Heart left ventricle (tissue), 16 donors: ENCODE data around the gene MIA2. TPM values are rescaled to one million over a fixed set of nuclear protein-coding genes. Genes with fewer than 3 reads are reported as not detected.
"Not testable (repeated sequence)": the region's sequence is repeated elsewhere in the genome, so short reads cannot be mapped to it uniquely, and the experiment has no call there.

Source experiments
- ATAC-seq, 4 donors: fragments of 200-7000 bp; cut with Tn5 transposase; one replicate each; pipeline ENCODE4 v1.9.1; 2020 to 2022; ENCODE audit warnings: moderate library complexity in 4 of 4, mild to moderate bottlenecking in 3 of 4, moderate number of reproducible peaks in 1 of 4
- DNase-seq, 5 donors: peaks; one replicate each; pipeline ENCODE4 v3.0.0-alpha.2; 2020
- H3K27ac ChIP-seq, 12 donors: fragments of 200-600 bp; sonication (generic) in 4 of 12; one replicate each; pipeline versions ENCODE4 v1.5.0 to v1.8.0; 2016 to 2022; ENCODE audit warnings: mild to moderate bottlenecking in 2 of 12
- H3K27me3 ChIP-seq, 9 donors: fragments of 200-600 bp; sonication (generic) in 2 of 9; one replicate each; pipeline versions ENCODE4 v1.5.1 to v1.8.0; 2016 to 2022; ENCODE audit warnings: mild to moderate bottlenecking in 3 of 9
- H3K36me3 ChIP-seq, 9 donors: fragments of 200-600 bp; sonication (generic) in 2 of 9; one replicate each; pipeline versions ENCODE4 v1.5.0 to v1.8.0; 2018 to 2022; ENCODE audit warnings: mild to moderate bottlenecking in 2 of 9
- H3K4me1 ChIP-seq, 12 donors: fragments of 200-600 bp; sonication (generic) in 4 of 12; one replicate each; pipeline versions ENCODE4 v1.5.0 to v1.8.0; 2016 to 2022; ENCODE audit warnings: mild to moderate bottlenecking in 3 of 12
- H3K4me3 ChIP-seq, 12 donors: fragments of 200-600 bp; sonication (generic) in 4 of 12; one replicate each; pipeline versions ENCODE4 v1.5.0 to v1.8.0; 2017 to 2022; ENCODE audit warnings: mild to moderate bottlenecking in 9 of 12, moderate library complexity in 4 of 12
- H3K9me3 ChIP-seq, 12 donors: fragments of 200-600 bp; sonication (generic) in 4 of 12; one replicate each; pipeline versions ENCODE4 v1.5.0 to v1.8.0; 2016 to 2022; ENCODE audit warnings: mild to moderate bottlenecking in 1 of 12
- CTCF ChIP-seq, 12 donors: fragments of 200-600 bp; sonication (generic) in 4 of 12; IDR thresholded peaks; one replicate each; pipeline versions ENCODE4 v1.5.0 to v1.8.0; 2018 to 2022; ENCODE audit warnings: antibody characterized with exemption in 12 of 12, mild to moderate bottlenecking in 5 of 12
- POLR2A ChIP-seq, 2 donors: fragments of 450-650 bp; IDR thresholded peaks; one replicate each; pipeline ENCODE4 v1.6.1; 2017; ENCODE audit warnings: antibody characterized with exemption in 2 of 2, mild to moderate bottlenecking in 2 of 2, moderate library complexity in 2 of 2
- WGBS, 4 donors: extraction: QIAGEN DNeasy Blood & Tissue Kit in 2 of 4; methylation state at CpG; one replicate each; pipeline versions ENCODE4 v1.1.5 to v1.1.7; 2013 to 2018; 5-methylcytosine and 5-hydroxymethylcytosine counted together
- intact Hi-C, 10 donors: fragments of 100-400 bp; cut with DNase I; formaldehyde crosslinking; loops; one replicate each; pipeline versions ENCODE4 v1.11.1 to v1.14.2; 2022
- polyA plus RNA-seq, 2 donors: library from polyadenylated mRNA; stranded (reverse); fragments of 200-250 nt; gene quantifications; one replicate each; pipeline ENCODE4 v1.2.3, GENCODE V29; 2013
- total RNA-seq, 9 donors: library from RNA; depleted of rRNA in 2 of 9; stranded (reverse); fragments of >200 nt in 2 of 9; fragmentation: NEBNext Ultra II Directional in 3 of 9; extraction: Animal tissue kit (Norgen Biotek cat#: 25700) in 3 of 9; gene quantifications; one replicate each; pipeline versions ENCODE4 v1.1.0 to v1.2.4, GENCODE V29; 2016 to 2023
- donor health status: ischemic (EF 13 %, LVEDD 7.1; RV severe dilation, severe dysfunction).
- donor health status: healthy with polysubstance abuse.
- donor health status: DM: no; HTN: yes; CAD: no.
- donor health status: DM: no; HTN: no; CAD: no.
- donor health status: ischemic (EF 25% LVEDD 6.9; RV normal size, moderate dysfunction).
- donor health status: ischemic (EF 25% LVEDD 5.7; RV mildly dilated, moderate dysfunction).
- donor health status: healthy.
- donor health status: DM: yes; HTN: yes; CAD: no.
- donor health status: ischemic (EF 35%, LVEDD 5.7; RV mildly dilated, moderate dysfunction).
- donor health status: nonischemic (EF 11% LVEDD 7.7; RV severe dilation, severe dysfunction).
- donor health status: DM: yes; HTN: yes; CAD: no.
- donor health status: PGD.
- donor health status: ischemic (EF 29% LVEDD 5.4; RV normal size, mild dysfunction).
- donor health status: nonischemic (EF 23%, LVEDD 6.1; RV moderate dilation, normal function).

The MIA2 gene
- total and polyA plus RNA-seq, 11 donors: 9.3 to 31.8 (median 19.8) TPM

GRCh38 chr14:39342768-39343167, 109.1 kb downstream of the MIA2 start:
- Histone ChIP-seq H3K36me3 (peaks cover 2 to 65% (median 55%) of the 10 kb centered on the region in 9 donors), H3K4me1 (no peaks in the 10 kb centered on the region), H3K4me3 (no peak overlapping the region), H3K9me3 (no peaks in the 10 kb centered on the region), H3K27me3 (no peaks in the 10 kb centered on the region), H3K27ac (no peak overlapping the region)
- DNase-seq: no peak
- 2 to 43% (median 19%) methylated on average over 1 of the region's 1 CpG for WGBS, 4 donors
- intact Hi-C loops: no loop called here
- ATAC-seq: no peak
- no peak for TF ChIP-seq POLR2A (IDR thresholded peaks at IDR 0.05)
- no peak for TF ChIP-seq CTCF (IDR thresholded peaks at IDR 0.05)

GRCh38 chr14:39343614-39344013, 109.9 kb downstream of the MIA2 start:
- Histone ChIP-seq H3K27ac (no peak overlapping the region), H3K4me3 (no peak overlapping the region), H3K9me3 (no peaks in the 10 kb centered on the region), H3K36me3 (peaks cover 3 to 65% (median 54%) of the 10 kb centered on the region in 9 donors), H3K27me3 (no peaks in the 10 kb centered on the region), H3K4me1 (no peaks in the 10 kb centered on the region)
- no peak for TF ChIP-seq CTCF (IDR thresholded peaks at IDR 0.05)
- no peak for TF ChIP-seq POLR2A (IDR thresholded peaks at IDR 0.05)
- intact Hi-C loops: no loop called here
- 92 to 100% (median 96%) methylated on average over 1 of the region's 1 CpG for WGBS, 4 donors
- DNase-seq (no peak), ATAC-seq (no peak)

- Histone ChIP-seq H3K27me3 (no peaks in the 10 kb centered on the region), H3K27ac (no peak overlapping the region), H3K4me1 (no peaks in the 10 kb centered on the region), H3K4me3 (no peak overlapping the region), H3K36me3 (peaks cover 3 to 59% (median 42%) of the 10 kb centered on the region in 9 donors), H3K9me3 (peaks cover 0 to 9% (median 0%) of the 10 kb centered on the region in 12 donors)
- WGBS, 4 donors: 93 to 96% (median 94%) methylated on average over 3 of the region's 3 CpGs
- intact Hi-C loops: no loop called here
- TF ChIP-seq POLR2A (IDR thresholded peaks at IDR 0.05) (no peak), CTCF (IDR thresholded peaks at IDR 0.05) (no peak)
- ATAC-seq: no peak
- no peak for DNase-seq
These were observed 117.2 kb downstream of the MIA2 start for GRCh38 chr14:39350866-39351265.

- Histone ChIP-seq H3K36me3 (peaks cover 0 to 51% (median 35%) of the 10 kb centered on the region in 9 donors), H3K4me3 (no peak overlapping the region), H3K27me3 (no peaks in the 10 kb centered on the region), H3K27ac (no peak overlapping the region), H3K4me1 (no peaks in the 10 kb centered on the region), H3K9me3 (peaks cover 0 to 9% (median 0%) of the 10 kb centered on the region in 12 donors)
- WGBS, 4 donors: 96 to 98% (median 97%) methylated on average over 9 of the region's 9 CpGs
- TF ChIP-seq POLR2A (IDR thresholded peaks at IDR 0.05): no peak
- no peak for TF ChIP-seq CTCF (IDR thresholded peaks at IDR 0.05)
- intact Hi-C loops: no loop called here
- ATAC-seq (no peak), DNase-seq (no peak)
These were observed 118.0 kb downstream of the MIA2 start for GRCh38 chr14:39351708-39352107.

- H3K4me1 ChIP-seq, intact Hi-C loops, ATAC-seq, DNase-seq, H3K27me3 ChIP-seq, H3K27ac ChIP-seq, H3K4me3 ChIP-seq: not testable (repeated sequence)
- H3K9me3 ChIP-seq: peaks cover 0 to 25% (median 3%) of the 10 kb centered on the region in 12 donors
- WGBS, 4 donors: 84 to 93% (median 90%) methylated on average over 9 to 10 of the region's 10 CpGs
- peaks cover 0 to 30% (median 3%) of the 10 kb centered on the region in 9 donors for H3K36me3 ChIP-seq
These were observed 125.4 kb downstream of the MIA2 start for GRCh38 chr14:39359069-39359468.
